Loucy (cell line): ENCODE results near the gene COPE.

Experiments used
- H2AFZ ChIP-seq: fragments of 200-600 bp; sonication (generic); 2 replicates; pipeline ENCODE4 v1.6.0; 2016; ENCODE audit warnings: antibody characterized with exemption, mild to moderate bottlenecking, low read length, moderate library complexity
- H3F3A ChIP-seq: fragments of 200-600 bp; 2 replicates; pipeline ENCODE4 v1.6.0; 2016; ENCODE audit warnings: antibody characterized with exemption, low read depth, mild to moderate bottlenecking
- H3K27me3 ChIP-seq: fragments of 200-600 bp; sonication (generic); 2 replicates; pipeline ENCODE4 v1.6.1; 2014; ENCODE audit warnings: low read length, mild to moderate bottlenecking; ENCODE audit not compliant: insufficient read depth, poor library complexity, severe bottlenecking
- H3K36me3 ChIP-seq: fragments of 200-600 bp; sonication (generic); 2 replicates; pipeline ENCODE4 v1.6.1; 2016; ENCODE audit warnings: low read length; ENCODE audit not compliant: insufficient read depth
- H3K4me1 ChIP-seq: fragments of 200-600 bp; sonication (generic); 2 replicates; pipeline ENCODE4 v1.5.1; 2014; ENCODE audit warnings: low read length, mild to moderate bottlenecking; ENCODE audit not compliant: insufficient read depth, poor library complexity, severe bottlenecking
- H3K4me2 ChIP-seq: fragments of 200-600 bp; sonication (generic); 2 replicates; pipeline ENCODE4 v1.6.0; 2014; ENCODE audit warnings: antibody characterized with exemption, low read length, low read depth, mild to moderate bottlenecking; ENCODE audit not compliant: poor library complexity, severe bottlenecking
- H3K4me3 ChIP-seq: fragments of 200-600 bp; sonication (generic); 2 replicates; pipeline ENCODE4 v1.5.1; 2014; ENCODE audit warnings: low read length, mild to moderate bottlenecking, mixed read lengths; ENCODE audit not compliant: poor library complexity, severe bottlenecking
- H3K79me2 ChIP-seq: fragments of 200-600 bp; sonication (generic); 2 replicates; pipeline ENCODE4 v1.6.1; 2014; ENCODE audit warnings: low read length; ENCODE audit not compliant: insufficient read depth
- H3K9ac ChIP-seq: fragments of 200-600 bp; sonication (generic); 2 replicates; pipeline ENCODE4 v1.6.0; 2014; ENCODE audit warnings: mild to moderate bottlenecking, low read depth, low read length, moderate library complexity; ENCODE audit not compliant: poor library complexity, severe bottlenecking
- H3K9me2 ChIP-seq: fragments of 200-600 bp; sonication (generic); replicated peaks from 2 replicates; pipeline ENCODE4 v1.6.1; 2016; ENCODE audit warnings: low read depth, low read length, mixed read lengths
- H3K9me3 ChIP-seq: fragments of 200-600 bp; sonication (generic); 2 replicates; pipeline ENCODE4 v1.6.1; 2014; ENCODE audit warnings: mild to moderate bottlenecking, antibody characterized with exemption, low read length, low read depth; ENCODE audit not compliant: insufficient read depth
- H4K20me1 ChIP-seq: fragments of 200-600 bp; sonication (generic); 2 replicates; pipeline ENCODE4 v1.6.0; 2014; ENCODE audit warnings: antibody characterized with exemption, low read length, mild to moderate bottlenecking; ENCODE audit not compliant: insufficient read depth, poor library complexity, severe bottlenecking
- CTCF ChIP-seq: fragments of 200-600 bp; sonication (generic); conservative IDR thresholded peaks from 2 replicates; pipeline ENCODE4 v1.5.1; 2014; ENCODE audit warnings: mild to moderate bottlenecking, antibody characterized with exemption, low read length
- EZH2phosphoT487 ChIP-seq: fragments of 200-600 bp; IDR thresholded peaks from 2 replicates; pipeline ENCODE4 v1.6.1; 2018; ENCODE audit warnings: antibody characterized with exemption, mild to moderate bottlenecking, moderate library complexity, borderline replicate concordance

The COPE gene

GRCh38 chr19:18901491-18901890, 17.7 kb downstream of the COPE start:
- no peaks in the 10 kb centered on the region for H3K27me3 ChIP-seq
- TF ChIP-seq CTCF (no peak), EZH2phosphoT487 (no peak)
- H2AFZ ChIP-seq, result no peak overlapping the region
- H3K9ac ChIP-seq, result no peak overlapping the region
- no peaks in the 10 kb centered on the region for H4K20me1 ChIP-seq
- no peaks in the 10 kb centered on the region for H3K9me2 ChIP-seq
- H3K4me3 ChIP-seq, result no peak overlapping the region
- H3K79me2 ChIP-seq, result no peaks in the 10 kb centered on the region
- no peak overlapping the region for H3K4me2 ChIP-seq
- H3K36me3 ChIP-seq, result no peaks in the 10 kb centered on the region; the same call in 1 of the 2 replicates
- no peaks in the 10 kb centered on the region for H3F3A ChIP-seq
- H3K4me1 ChIP-seq, result no peaks in the 10 kb centered on the region
- H3K9me3 ChIP-seq, result no peaks in the 10 kb centered on the region

- H3K4me1 ChIP-seq, result no peaks in the 10 kb centered on the region
- no peak overlapping the region for H2AFZ ChIP-seq
- H4K20me1 ChIP-seq, result no peaks in the 10 kb centered on the region
- H3K9me2 ChIP-seq, result no peaks in the 10 kb centered on the region
- H3K9me3 ChIP-seq, result no peaks in the 10 kb centered on the region
- H3K36me3 ChIP-seq, result no peaks in the 10 kb centered on the region
- H3K4me3 ChIP-seq, result no peak overlapping the region
- TF ChIP-seq CTCF (no peak), EZH2phosphoT487 (no peak)
- H3K27me3 ChIP-seq, result no peaks in the 10 kb centered on the region
- H3F3A ChIP-seq, result no peaks in the 10 kb centered on the region
- H3K79me2 ChIP-seq, result no peaks in the 10 kb centered on the region
- H3K9ac ChIP-seq, result no peak overlapping the region
- H3K4me2 ChIP-seq, result no peak overlapping the region
Observed at GRCh38 chr19:18900700-18901481, 18.3 kb downstream of the COPE start.

GRCh38 chr19:18899624-18900560, 19.3 kb downstream of the COPE start:
- Histone ChIP-seq H3K9ac (no peak overlapping the region), H3K9me2 (no peaks in the 10 kb centered on the region), H3K27me3 (no peaks in the 10 kb centered on the region), H3K4me1 (no peaks in the 10 kb centered on the region), H3F3A (no peaks in the 10 kb centered on the region), H3K4me2 (no peak overlapping the region), H3K4me3 (no peak overlapping the region), H4K20me1 (no peaks in the 10 kb centered on the region), H3K9me3 (no peaks in the 10 kb centered on the region), H3K36me3 (no peaks in the 10 kb centered on the region), H2AFZ (no peak overlapping the region), H3K79me2 (no peaks in the 10 kb centered on the region)
- TF ChIP-seq EZH2phosphoT487, result no peak
- no peak for TF ChIP-seq CTCF
